Measurements from ENCODE around the gene EPG5.
"Not testable (repeated sequence)": the region's sequence is repeated elsewhere in the genome, so short reads cannot be mapped to it uniquely, and the experiment has no call there.

Gene EPG5, protein sequence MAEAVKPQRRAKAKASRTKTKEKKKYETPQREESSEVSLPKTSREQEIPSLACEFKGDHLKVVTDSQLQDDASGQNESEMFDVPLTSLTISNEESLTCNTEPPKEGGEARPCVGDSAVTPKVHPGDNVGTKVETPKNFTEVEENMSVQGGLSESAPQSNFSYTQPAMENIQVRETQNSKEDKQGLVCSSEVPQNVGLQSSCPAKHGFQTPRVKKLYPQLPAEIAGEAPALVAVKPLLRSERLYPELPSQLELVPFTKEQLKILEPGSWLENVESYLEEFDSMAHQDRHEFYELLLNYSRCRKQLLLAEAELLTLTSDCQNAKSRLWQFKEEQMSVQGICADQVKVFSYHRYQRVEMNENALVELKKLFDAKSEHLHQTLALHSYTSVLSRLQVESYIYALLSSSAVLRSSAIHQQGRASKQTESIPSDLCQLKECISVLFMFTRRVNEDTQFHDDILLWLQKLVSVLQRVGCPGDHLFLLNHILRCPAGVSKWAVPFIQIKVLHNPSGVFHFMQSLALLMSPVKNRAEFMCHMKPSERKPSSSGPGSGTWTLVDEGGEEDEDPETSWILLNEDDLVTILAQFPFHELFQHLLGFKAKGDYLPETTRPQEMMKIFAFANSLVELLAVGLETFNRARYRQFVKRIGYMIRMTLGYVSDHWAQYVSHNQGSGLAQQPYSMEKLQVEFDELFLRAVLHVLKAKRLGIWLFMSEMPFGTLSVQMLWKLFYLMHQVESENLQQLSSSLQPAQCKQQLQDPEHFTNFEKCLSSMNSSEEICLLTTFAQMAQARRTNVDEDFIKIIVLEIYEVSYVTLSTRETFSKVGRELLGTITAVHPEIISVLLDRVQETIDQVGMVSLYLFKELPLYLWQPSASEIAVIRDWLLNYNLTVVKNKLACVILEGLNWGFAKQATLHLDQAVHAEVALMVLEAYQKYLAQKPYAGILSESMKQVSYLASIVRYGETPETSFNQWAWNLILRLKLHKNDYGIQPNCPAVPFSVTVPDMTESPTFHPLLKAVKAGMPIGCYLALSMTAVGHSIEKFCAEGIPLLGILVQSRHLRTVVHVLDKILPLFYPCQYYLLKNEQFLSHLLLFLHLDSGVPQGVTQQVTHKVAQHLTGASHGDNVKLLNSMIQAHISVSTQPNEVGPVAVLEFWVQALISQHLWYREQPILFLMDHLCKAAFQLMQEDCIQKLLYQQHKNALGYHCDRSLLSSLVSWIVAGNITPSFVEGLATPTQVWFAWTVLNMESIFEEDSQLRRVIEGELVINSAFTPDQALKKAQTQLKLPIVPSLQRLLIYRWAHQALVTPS (N-terminal part only)

GRCh38 chr18:45967007-45967706 is at the start of gene EPG5:
TSS of gene EPG5 (minus strand) at chr18:45967329. CDS start at chr18:45967239, 90 bp downstream.
- peak; percentile 87 for DNase-seq

GRCh38 chr18:46013484-46014189 is 46.5 kb upstream of the EPG5 start:
- no peak for DNase-seq

DNA sequence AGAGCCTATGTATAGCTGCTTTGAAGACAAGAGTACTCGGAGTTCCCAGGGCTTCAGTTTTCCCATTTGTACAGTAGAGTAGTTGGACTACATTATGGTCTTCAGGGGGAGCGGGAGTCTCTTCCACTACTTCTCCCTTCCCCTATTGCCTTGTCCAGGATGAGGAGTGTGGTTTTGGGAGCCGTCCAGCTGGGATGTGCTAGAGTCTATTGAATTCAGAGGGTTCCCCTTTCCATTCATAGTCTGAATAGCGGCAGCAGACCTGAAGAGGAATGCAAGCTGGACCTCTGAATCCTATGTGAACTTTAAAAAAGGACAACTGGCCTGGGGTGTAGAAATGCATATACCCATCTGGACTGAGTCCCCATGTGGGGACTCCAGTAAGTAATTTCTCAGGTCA is 43.5 kb upstream of the EPG5 start:
- DNase-seq, result no peak

DNA sequence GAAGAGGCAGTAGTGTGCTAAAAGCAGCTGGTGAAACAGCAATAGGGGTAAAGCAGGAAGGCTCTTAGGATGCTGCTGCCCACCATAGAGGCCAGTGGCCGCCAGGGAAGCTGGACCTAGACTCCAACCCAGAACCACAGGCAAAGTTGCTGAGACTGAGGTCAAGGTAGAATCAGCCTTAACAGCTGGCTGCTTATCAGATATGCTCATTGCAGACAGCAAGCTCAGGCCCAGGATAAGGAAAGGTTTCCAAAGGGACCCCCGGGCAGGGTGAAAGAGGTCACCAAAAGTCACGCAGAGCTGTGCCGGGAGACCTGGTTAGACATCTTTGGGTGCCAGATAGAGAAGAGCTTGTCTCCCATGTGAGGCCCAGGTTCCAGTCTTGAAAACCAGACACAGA is 42.9 kb upstream of the EPG5 start:
- no peak for DNase-seq

GRCh38 chr18:46009125-46009840 is 42.2 kb upstream of the EPG5 start:
- no peak for DNase-seq

DNA sequence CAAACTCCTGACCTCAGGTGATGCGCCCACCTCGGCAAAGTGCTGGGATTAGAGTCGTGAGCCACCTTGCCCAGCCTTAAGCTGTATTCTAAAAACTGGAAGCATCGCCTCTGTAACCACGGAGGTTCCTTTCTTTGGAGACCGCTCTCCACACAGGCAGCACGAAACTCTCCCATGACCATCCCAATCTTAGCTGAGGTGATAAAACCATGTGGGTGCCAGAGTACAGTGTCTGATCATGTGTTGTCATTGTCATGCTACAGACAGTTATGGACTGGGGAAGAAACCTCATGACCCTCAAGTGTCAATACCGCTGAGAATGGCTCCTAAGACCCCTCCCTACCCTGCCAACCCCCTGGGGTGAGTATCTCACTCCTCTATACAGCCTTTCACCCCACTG is 41.4 kb upstream of the EPG5 start:
- no peak for DNase-seq

DNA sequence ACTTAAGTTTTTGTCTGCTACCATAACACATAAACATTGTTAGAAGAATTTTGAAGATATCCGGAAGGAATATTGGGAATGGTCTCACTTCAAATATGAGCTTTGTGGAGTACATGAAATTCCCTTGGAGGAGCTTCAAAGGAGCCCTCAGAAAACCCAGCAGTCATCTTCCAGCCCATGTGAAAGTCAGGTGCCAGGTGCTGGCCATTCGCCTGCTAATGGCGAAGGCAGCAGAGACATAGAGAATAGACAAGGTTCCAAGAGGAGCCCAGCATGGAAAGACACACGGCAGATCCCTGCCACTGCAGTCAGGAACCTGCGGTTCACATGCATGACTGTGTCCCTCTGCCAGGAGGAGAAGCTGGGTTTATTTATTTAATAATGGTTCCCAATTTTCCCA is 40.0 kb upstream of the EPG5 start:
- no peak for DNase-seq

GRCh38 chr18:46002934-46003333 is 35.8 kb upstream of the EPG5 start:
- DNase-seq, result no peak

GRCh38 chr18:46001892-46002291 is 34.8 kb upstream of the EPG5 start:
- no peak for DNase-seq

DNA sequence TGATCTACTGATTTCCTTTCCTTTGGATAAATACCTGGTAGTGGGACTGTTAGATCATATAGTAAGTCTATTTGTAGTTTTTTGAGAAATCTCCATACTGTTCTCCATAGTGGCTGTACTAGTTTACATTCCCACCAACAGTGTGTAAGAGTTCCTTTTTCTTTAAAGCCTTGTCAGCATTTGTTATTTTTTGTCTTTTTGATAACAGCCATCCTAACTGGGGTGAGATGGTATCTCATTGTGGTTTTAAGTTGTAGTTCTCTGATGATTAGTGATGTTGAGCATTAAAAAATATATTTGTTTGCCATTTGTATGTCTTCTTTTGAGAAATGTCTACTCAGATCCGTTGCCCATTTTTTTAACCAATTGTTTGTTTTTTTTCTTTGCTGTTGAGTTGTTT is 33.9 kb upstream of the EPG5 start:
- DNase-seq, result no peak

GRCh38 chr18:45999536-45999935 is 32.4 kb upstream of the EPG5 start:
- no peak for DNase-seq

DNA sequence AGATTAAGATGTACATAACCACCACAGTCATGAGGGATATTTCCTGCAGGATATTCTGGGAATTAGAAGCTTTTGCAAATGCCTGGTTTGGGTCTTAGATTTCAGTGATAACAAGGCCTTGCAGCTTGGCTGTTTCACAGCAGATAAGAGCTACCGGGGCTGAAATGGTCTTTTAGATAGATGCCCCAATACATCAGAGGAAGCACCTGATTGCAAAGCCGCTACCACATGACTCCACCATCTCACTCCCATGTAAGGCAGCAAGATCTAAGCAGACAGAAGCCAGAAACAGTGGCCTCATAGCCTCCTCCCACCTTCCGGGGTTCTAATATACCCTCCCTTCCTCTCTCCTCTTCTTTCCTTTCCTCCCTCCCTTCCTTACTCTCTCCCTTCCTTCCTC is 31.1 kb upstream of the EPG5 start:
- no peak for DNase-seq

- peak; percentile 35 for DNase-seq
These were observed 30.6 kb upstream of the EPG5 start for GRCh38 chr18:45997700-45998151.

- DNase-seq, result no peak
These were observed 28.3 kb upstream of the EPG5 start for GRCh38 chr18:45995461-45995860.

DNA sequence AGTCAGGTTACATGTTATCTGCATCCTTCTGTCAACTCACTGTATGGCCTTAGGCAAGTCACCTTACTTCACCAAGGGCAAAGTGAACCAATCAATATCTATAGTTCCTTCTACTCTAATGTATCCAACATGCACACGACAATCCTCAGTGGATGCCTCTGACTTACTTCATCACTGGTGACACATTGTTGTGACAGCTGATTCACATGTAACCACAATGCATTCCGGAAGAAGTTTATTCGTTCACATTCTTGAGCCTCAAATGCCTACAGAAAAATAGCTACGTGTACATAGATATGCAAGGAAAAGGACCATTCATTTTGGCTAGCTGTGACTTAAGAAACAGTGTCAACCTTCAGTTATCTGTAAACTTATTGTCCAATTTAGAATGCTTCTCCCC is 26.3 kb upstream of the EPG5 start:
- no peak for DNase-seq

GRCh38 chr18:45992527-45992926 is 25.4 kb upstream of the EPG5 start:
- not testable (repeated sequence) for DNase-seq

DNA sequence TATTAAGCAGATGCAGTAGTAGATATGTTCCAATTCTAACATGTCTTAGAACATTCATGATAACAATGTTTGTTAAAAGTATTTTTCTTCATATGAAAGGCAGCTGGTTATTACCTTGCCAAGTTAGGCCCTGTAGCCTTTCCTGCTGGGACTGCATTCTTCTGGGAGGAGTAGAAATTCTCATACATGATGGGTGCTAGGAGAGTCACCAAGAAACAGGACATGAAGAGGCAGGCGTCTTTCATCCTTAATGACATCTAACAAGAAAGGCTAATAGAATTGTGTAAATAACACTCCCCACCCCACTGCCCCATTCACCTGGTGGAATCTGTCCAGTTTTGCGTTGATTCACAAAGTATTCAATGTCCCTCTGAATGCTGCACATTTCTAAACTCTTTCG is 24.7 kb upstream of the EPG5 start:
- no peak for DNase-seq

- no peak for DNase-seq
These were observed 17.6 kb upstream of the EPG5 start for GRCh38 chr18:45984546-45985235.

DNA sequence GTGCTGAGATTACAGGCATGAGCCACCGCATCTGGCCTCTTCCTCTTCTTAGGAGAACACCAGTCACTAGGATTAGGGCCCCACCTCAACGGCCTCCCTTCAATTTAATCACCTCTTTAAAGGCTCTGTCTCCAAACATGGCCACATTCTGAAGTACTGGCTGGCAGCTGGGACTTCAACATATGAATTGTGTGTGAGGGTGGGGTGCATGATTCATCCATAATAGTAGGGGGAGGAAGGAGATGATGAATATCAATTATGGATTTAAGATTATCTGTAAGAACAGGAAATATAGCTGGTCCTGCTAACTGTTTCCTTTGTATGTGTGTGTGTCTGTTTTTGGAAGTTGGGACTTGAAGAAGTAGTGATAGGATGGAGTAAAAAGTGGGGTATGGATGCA is 14.7 kb upstream of the EPG5 start:
- DNase-seq, result no peak

DNA sequence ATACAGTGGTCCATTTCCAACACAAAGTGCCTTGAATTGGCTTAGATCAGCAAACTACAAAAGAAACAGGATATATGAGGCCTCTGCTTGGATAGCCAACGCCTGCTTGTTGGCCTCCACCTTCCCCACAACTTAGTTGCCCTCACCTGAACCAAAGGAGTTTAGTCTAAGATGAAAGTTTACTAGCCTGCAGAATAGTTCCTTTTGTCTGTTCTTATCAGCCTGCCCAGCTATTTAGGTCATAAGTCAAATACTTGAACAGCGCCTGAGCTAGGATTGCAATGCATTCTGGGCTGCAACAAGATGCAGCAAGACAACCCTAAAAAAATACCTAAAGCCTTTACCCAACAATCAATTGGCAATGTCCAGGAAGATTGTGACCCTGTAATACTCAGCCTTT is 13.1 kb upstream of the EPG5 start:
- no peak for DNase-seq

Measured in activated T-cell treated with anti-CD3 and anti-CD28 coated beads, Interleukin-2, amount 50 U/mL, for 1 hour (primary cell).